Smooth muscle cell (in vitro differentiated cells): ENCODE data around the gene ZNF587B. TPM values are rescaled to one million over a fixed set of nuclear protein-coding genes. Genes with fewer than 3 reads are reported as not detected.
"Not testable (repeated sequence)": the region's sequence is repeated elsewhere in the genome, so short reads cannot be mapped to it uniquely, and the experiment has no call there.

Experiments
- DNase-seq: peaks from one replicate; lab custom pipeline; 2025; ENCODE audit not compliant: unreplicated experiment; lab: John Stamatoyannopoulos, UW
- H2AFZ ChIP-seq: fragments of 200-600 bp; sonication (generic); 2 replicates; pipeline ENCODE4 v1.6.0; 2016; ENCODE audit warnings: antibody characterized with exemption, low read depth, mild to moderate bottlenecking
- H3F3A ChIP-seq: fragments of 200-600 bp; sonication (generic); 2 replicates; pipeline ENCODE4 v1.6.0; 2017; ENCODE audit warnings: antibody characterized with exemption, low read depth
- H3K27ac ChIP-seq: fragments of 200-600 bp; sonication (generic); 2 replicates; pipeline ENCODE4 v1.5.1; 2016; ENCODE audit warnings: low read depth, mild to moderate bottlenecking
- H3K27me3 ChIP-seq: fragments of 200-600 bp; sonication (generic); 2 replicates; pipeline ENCODE4 v1.6.1; 2016; ENCODE audit warnings: low read depth, mild to moderate bottlenecking
- H3K36me3 ChIP-seq: fragments of 200-600 bp; sonication (generic); 2 replicates; pipeline ENCODE4 v1.5.1; 2016; ENCODE audit warnings: low read depth
- H3K4me1 ChIP-seq: fragments of 200-600 bp; sonication (generic); 2 replicates; pipeline ENCODE4 v1.5.1; 2016; ENCODE audit warnings: low read depth
- H3K4me2 ChIP-seq: fragments of 200-600 bp; sonication (generic); 2 replicates; pipeline ENCODE4 v1.6.0; 2016; ENCODE audit warnings: mild to moderate bottlenecking
- H3K4me3 ChIP-seq: fragments of 200-600 bp; sonication (generic); 2 replicates; pipeline ENCODE4 v1.5.1; 2016; ENCODE audit warnings: mild to moderate bottlenecking
- H3K79me2 ChIP-seq: fragments of 200-600 bp; sonication (generic); 2 replicates; pipeline ENCODE4 v1.6.0; 2016; ENCODE audit warnings: low read depth, mild to moderate bottlenecking
- H3K9ac ChIP-seq: fragments of 200-600 bp; sonication (generic); 2 replicates; pipeline ENCODE4 v1.6.0; 2016; ENCODE audit warnings: low read depth
- H3K9me3 ChIP-seq: fragments of 200-600 bp; sonication (generic); replicated peaks from 2 replicates; pipeline ENCODE4 v1.5.1; 2016; ENCODE audit warnings: low read depth
- H4K20me1 ChIP-seq: fragments of 200-600 bp; sonication (generic); 2 replicates; pipeline ENCODE4 v1.6.0; 2016; ENCODE audit warnings: low read depth
- WGBS: methylation state at CpG from one replicate; pipeline ENCODE4 v1.1.7; 2016; ENCODE audit warnings: low lambda C conversion rate; 5-methylcytosine and 5-hydroxymethylcytosine counted together
- polyA plus RNA-seq: library from polyadenylated mRNA; unstranded; fragments of >200 nt; fragmentation: Nextera tagmentation; extraction: Ambion mirVana; gene quantifications from 2 replicates; pipeline ENCODE4 v1.2.1, GENCODE V29; 2016
- total RNA-seq: library from RNA; depleted of rRNA; stranded (reverse); fragments of >200 nt; gene quantifications from 2 replicates; pipeline ENCODE4 v1.2.3, GENCODE V29; 2014
- TF ChIP-seq, protein P1 (sequence below): fragments of 200-600 bp; sonication (generic); IDR thresholded peaks from 2 replicates; pipeline ENCODE4 v1.5.1; 2017; ENCODE audit warnings: borderline replicate concordance, mild to moderate bottlenecking, antibody characterized with exemption; ENCODE audit not compliant: insufficient read depth, poor library complexity, severe bottlenecking

The ZNF587B gene
- total and polyA plus RNA-seq, 2 experiments from 2014 or later: 1.2 to 6.7 TPM

DNA sequence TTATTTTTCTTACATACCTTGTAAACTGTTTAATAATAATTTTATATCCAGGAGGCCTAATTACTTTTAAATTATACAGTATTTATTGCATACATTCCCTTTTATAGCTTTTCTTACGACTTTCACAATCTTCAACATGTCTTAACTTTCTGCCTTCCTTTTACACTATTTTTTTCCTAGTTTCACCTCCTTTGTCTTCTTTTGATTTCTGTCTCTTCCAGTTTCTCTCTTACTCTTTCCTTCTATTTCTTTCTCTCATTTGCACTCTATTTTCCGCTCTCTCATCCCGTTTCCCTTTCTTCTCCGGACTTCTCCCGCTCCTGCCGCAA lies 26.9 kb upstream of the ZNF587B start:
- Histone ChIP-seq H3K27me3 (no peaks in the 10 kb centered on the region), H3K4me2 (peak overlapping the region; percentile 81), H3F3A (peaks cover 7% of the 10 kb centered on the region), H3K9ac (peak overlapping the region; percentile 78), H4K20me1 (peaks cover 6% of the 10 kb centered on the region), H3K79me2 (peaks cover 11% of the 10 kb centered on the region), H3K9me3 (no peaks in the 10 kb centered on the region), H3K4me1 (peaks cover 52% of the 10 kb centered on the region), H3K27ac (peak overlapping the region; percentile 89), H3K36me3 (no peaks in the 10 kb centered on the region), H2AFZ (no peak overlapping the region), H3K4me3 (peak overlapping the region; percentile 47)
- 6% methylated on average over 6 of the region's 6 CpGs for WGBS
- DNase-seq: no peak
- TF ChIP-seq, protein P1, sequence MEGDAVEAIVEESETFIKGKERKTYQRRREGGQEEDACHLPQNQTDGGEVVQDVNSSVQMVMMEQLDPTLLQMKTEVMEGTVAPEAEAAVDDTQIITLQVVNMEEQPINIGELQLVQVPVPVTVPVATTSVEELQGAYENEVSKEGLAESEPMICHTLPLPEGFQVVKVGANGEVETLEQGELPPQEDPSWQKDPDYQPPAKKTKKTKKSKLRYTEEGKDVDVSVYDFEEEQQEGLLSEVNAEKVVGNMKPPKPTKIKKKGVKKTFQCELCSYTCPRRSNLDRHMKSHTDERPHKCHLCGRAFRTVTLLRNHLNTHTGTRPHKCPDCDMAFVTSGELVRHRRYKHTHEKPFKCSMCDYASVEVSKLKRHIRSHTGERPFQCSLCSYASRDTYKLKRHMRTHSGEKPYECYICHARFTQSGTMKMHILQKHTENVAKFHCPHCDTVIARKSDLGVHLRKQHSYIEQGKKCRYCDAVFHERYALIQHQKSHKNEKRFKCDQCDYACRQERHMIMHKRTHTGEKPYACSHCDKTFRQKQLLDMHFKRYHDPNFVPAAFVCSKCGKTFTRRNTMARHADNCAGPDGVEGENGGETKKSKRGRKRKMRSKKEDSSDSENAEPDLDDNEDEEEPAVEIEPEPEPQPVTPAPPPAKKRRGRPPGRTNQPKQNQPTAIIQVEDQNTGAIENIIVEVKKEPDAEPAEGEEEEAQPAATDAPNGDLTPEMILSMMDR: no peak

DNA sequence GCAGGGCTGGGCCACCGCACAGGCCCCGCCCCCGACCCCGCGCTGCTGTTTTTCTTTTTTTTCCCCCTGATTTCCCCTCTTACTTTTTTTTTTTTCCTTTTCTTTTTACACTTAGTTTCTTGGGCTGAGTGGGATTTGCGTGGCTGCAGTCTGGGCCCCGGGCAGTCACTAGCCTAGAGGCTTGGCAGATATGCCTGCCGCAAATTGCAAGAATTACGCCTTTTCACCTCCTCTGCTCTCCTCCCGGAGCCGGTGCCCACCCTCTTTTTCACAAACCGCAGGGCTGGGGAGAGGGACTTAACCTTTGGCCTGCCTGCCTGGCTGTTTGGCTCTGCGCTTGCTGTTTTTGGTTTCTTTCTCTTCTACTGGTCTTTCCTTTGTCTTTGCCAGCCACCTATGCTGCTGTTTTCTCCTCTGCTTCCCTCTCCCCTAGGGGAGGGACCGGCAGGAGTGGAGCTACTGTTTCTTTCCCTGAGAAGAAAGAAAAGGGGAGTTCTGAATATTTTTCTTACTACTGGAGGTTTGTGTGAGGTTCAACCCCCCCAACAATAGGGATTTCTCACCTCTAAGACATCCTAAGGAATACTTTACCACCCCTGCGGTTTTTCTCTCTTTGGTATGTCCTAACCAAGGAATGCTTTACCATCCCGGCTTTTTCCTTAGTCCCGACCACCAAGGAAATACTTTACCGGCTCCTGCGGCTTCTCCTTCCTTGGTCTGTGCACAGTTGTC lies 26.3 kb upstream of the ZNF587B start:
- WGBS: 2% methylated on average over 19 of the region's 19 CpGs
- H3K27ac ChIP-seq: peak overlapping the region; percentile 89
- H3K4me1 ChIP-seq: peaks cover 52% of the 10 kb centered on the region
- no peaks in the 10 kb centered on the region for H3K36me3 ChIP-seq
- H2AFZ ChIP-seq: no peak overlapping the region
- TF ChIP-seq, protein P1: no peak
- DNase-seq: peak; percentile 4
- peak overlapping the region; percentile 81 for H3K4me2 ChIP-seq
- no peaks in the 10 kb centered on the region for H3K9me3 ChIP-seq
- H4K20me1 ChIP-seq: peaks cover 10% of the 10 kb centered on the region
- H3K9ac ChIP-seq: peak overlapping the region; percentile 78
- peak overlapping the region; percentile 47 for H3K4me3 ChIP-seq
- peaks cover 11% of the 10 kb centered on the region for H3K79me2 ChIP-seq
- H3F3A ChIP-seq: peaks cover 7% of the 10 kb centered on the region
- no peaks in the 10 kb centered on the region for H3K27me3 ChIP-seq

DNA sequence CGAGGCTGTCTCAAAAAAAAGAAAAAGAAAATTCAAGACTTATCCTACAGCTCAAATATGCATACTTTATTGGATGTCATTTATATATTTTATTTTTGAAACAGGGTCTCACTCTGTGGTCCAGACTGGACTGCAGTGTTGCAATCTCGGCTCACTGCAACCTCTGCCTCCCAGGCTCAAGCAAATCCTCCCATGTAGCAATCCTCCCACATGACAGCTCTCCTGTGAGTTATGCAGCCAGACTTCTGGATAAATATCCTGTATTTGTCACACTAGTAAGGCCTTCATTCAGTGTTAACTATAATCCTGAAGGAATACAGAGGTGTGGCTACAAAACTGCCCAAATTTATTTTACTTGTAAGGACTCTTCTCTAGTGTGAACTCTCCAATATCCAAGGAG lies 22.6 kb upstream of the ZNF587B start:
- Histone ChIP-seq H3K27me3 (no peaks in the 10 kb centered on the region), H3K79me2 (peaks cover 22% of the 10 kb centered on the region), H3K4me3 (no peak overlapping the region), H3K4me1 (peaks cover 19% of the 10 kb centered on the region), H3K9ac (no peak overlapping the region), H3K9me3 (no peaks in the 10 kb centered on the region), H3K36me3 (no peaks in the 10 kb centered on the region), H4K20me1 (peaks cover 29% of the 10 kb centered on the region), H3K4me2 (no peak overlapping the region), H2AFZ (no peak overlapping the region), H3K27ac (peak overlapping the region; percentile 0), H3F3A (peaks cover 7% of the 10 kb centered on the region)
- WGBS: 74% methylated on average over 2 of the region's 2 CpGs
- no peak for DNase-seq
- TF ChIP-seq, protein P1: no peak

DNA sequence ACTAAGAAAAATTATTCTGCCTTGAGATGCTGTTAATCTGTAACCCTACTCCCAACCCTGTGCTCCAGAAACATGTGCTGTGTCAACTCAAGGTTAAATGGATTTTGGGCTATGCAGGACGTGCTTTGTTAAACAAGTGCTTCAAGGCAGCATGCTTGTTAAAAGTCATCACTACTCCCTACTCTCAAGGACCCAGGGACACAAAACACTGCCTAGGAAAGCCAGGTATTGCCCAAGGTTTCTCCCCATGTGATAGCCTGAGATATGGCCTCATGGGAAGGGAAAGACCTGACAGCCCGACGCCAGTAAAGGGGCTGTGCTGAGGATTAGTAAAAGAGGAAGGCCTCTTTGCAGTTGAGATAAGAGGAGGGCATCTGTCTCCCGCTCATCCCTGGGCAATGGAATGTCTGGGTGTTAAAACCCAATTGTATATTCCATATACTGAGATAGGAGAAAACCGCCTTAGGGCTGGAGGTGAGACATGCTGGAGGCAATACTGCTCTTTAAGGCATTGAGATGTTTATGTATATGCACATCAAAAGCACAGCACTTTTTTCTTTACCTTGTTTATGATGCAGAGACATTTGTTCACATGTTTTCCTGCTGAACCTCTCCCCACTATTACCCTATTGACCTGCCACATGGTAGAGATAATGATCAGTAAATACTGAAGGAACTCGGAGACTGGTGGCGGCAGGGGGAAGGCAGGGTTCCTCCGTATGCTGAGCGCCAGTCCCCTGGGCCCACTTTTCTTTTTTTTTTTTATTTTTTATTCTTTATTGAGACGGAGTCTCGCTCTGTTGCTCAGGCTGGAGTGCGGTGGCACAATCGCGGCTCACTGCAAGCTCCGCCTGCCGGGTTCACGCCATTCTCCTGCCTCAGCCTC lies 19.4 kb upstream of the ZNF587B start:
- not testable (repeated sequence) for H3K9ac ChIP-seq, H3F3A ChIP-seq, H3K27me3 ChIP-seq, H3K4me2 ChIP-seq, H3K4me1 ChIP-seq, H2AFZ ChIP-seq, H3K36me3 ChIP-seq, H3K4me3 ChIP-seq, DNase-seq, H3K9me3 ChIP-seq
- H3K79me2 ChIP-seq: peaks cover 37% of the 10 kb centered on the region
- H3K27ac ChIP-seq: peak overlapping the region; percentile 2
- peaks cover 35% of the 10 kb centered on the region for H4K20me1 ChIP-seq
- WGBS: 54% methylated on average over 17 of the region's 17 CpGs
